Measurements from ENCODE around the gene COMT.

The COMT gene

GRCh38 chr22:19973551-19974267 is 32.1 kb downstream of the COMT start:
- TF ChIP-seq CTCF (IDR thresholded peaks at IDR 0.05; ENCODE audit: insufficient read depth, low read length, missing control alignments): no peak
- ChIA-PET CTCF (interaction anchor here (1.0 to 11.5 kb wide), 6 partner anchors 10 to 243 kb away, joined by 3 to 172 read pairs (median 5); no protein-coding TSS in a partner anchor), POLR2A (interaction anchor here (1.1 kb wide), 1 partner anchor 11 kb away, joined by 4 read pairs; no protein-coding TSS in a partner anchor)
- no peak overlapping the region for H3K4me3 ChIP-seq (ENCODE audit: low read depth, low read length)
- no peak for DNase-seq (ENCODE audit: low read depth, low spot score)

GRCh38 chr22:19974268-19974861 is 32.8 kb downstream of the COMT start:
- POLR2A ChIA-PET: no interaction called here
- CTCF ChIA-PET: interaction anchor here (0.6 to 11.5 kb wide), 7 partner anchors 10 to 244 kb away, joined by 3 to 172 read pairs (median 5); no protein-coding TSS in a partner anchor
- no peak for DNase-seq (ENCODE audit: low read depth, low spot score)
- H3K4me3 ChIP-seq (ENCODE audit: low read depth, low read length): no peak overlapping the region
- no peak for TF ChIP-seq CTCF (IDR thresholded peaks at IDR 0.05; ENCODE audit: insufficient read depth, low read length, missing control alignments)

GRCh38 chr22:19974935-19975706 is 33.5 kb downstream of the COMT start:
- DNase-seq (ENCODE audit: low read depth, low spot score): no peak
- TF ChIP-seq CTCF (IDR thresholded peaks at IDR 0.05; ENCODE audit: insufficient read depth, low read length, missing control alignments): no peak
- POLR2A ChIA-PET: no interaction called here

GRCh38 chr22:19975707-19976035 is 34.1 kb downstream of the COMT start:
- ChIA-PET POLR2A (no interaction called here), CTCF (interaction anchor here (6.0 to 11.5 kb wide), 2 partner anchors 8 to 37 kb away, joined by 28 to 172 read pairs; no protein-coding TSS in a partner anchor)
- DNase-seq (ENCODE audit: low read depth, low spot score): no peak
- H3K4me3 ChIP-seq (ENCODE audit: low read depth, low read length): no peak overlapping the region
- TF ChIP-seq CTCF (IDR thresholded peaks at IDR 0.05; ENCODE audit: insufficient read depth, low read length, missing control alignments): no peak

More at GRCh38 chr22:19974935-19975706, 33.5 kb downstream of the COMT start:
- CTCF ChIA-PET: interaction anchor here (0.6 to 11.5 kb wide), 4 partner anchors 9 to 143 kb away, joined by 3 to 172 read pairs (median 16); no protein-coding TSS in a partner anchor
- H3K4me3 ChIP-seq (ENCODE audit: low read depth, low read length): no peak overlapping the region

GRCh38 chr22:19976671-19977070 is 35.1 kb downstream of the COMT start:
- TF ChIP-seq CTCF (IDR thresholded peaks at IDR 0.05; ENCODE audit: insufficient read depth, low read length, missing control alignments): no peak
- ChIA-PET POLR2A (no interaction called here), CTCF (no interaction called here)
- DNase-seq (ENCODE audit: low read depth, low spot score): no peak
- no peak overlapping the region for H3K4me3 ChIP-seq (ENCODE audit: low read depth, low read length)

Measured in AG04449 (cell line).